Psoas muscle (tissue), 8 donors: Measurements from ENCODE around the gene FAM204A. TPM values are rescaled to one million over a fixed set of nuclear protein-coding genes. Genes with fewer than 3 reads are reported as not detected.

Experiments
- ATAC-seq, 4 donors: fragments of 200-7000 bp; cut with Tn5 transposase; one replicate each; pipeline ENCODE4 v1.9.1; 2020; ENCODE audit warnings: moderate library complexity in 3 of 4, mild to moderate bottlenecking in 2 of 4
- DNase-seq, 2 donors: peaks; one replicate each; pipeline ENCODE4 v3.0.0-alpha.2; 2020
- H3K27ac ChIP-seq: fragments of 200-600 bp; one replicate; pipeline ENCODE4 v1.8.0; 2022
- H3K27me3 ChIP-seq, 3 donors: fragments of 200-600 bp in 1 of 3; one replicate each; pipeline versions ENCODE4 v1.6.1 to v1.8.0; 2013 to 2022; ENCODE audit warnings: low read length in 2 of 3, mild to moderate bottlenecking in 2 of 3, moderate library complexity in 1 of 3; ENCODE audit not compliant: insufficient read depth in 3 of 3
- H3K36me3 ChIP-seq, 2 donors: fragments of 200-600 bp in 1 of 2; one replicate each; pipeline versions ENCODE4 v1.6.1 to v1.8.0; 2013 to 2022; ENCODE audit warnings: low read depth in 1 of 2, mild to moderate bottlenecking in 1 of 2, moderate library complexity in 1 of 2; ENCODE audit not compliant: insufficient read depth in 1 of 2
- H3K4me1 ChIP-seq: fragments of 200-600 bp; one replicate; pipeline ENCODE4 v1.8.0; 2022
- H3K4me3 ChIP-seq: fragments of 200-600 bp; one replicate; pipeline ENCODE4 v1.8.0; 2022; ENCODE audit warnings: mild to moderate bottlenecking
- H3K9me3 ChIP-seq: fragments of 200-600 bp; one replicate; pipeline ENCODE4 v1.8.0; 2022
- WGBS, 3 donors: extraction: QIAGEN DNeasy Blood & Tissue Kit; methylation state at CpG; one replicate each; pipeline versions ENCODE4 v1.1.6 to v1.1.7; 2013; 5-methylcytosine and 5-hydroxymethylcytosine counted together
- intact Hi-C, 2 donors: fragments of 100-400 bp; cut with DNase I; formaldehyde crosslinking; loops; one replicate each; pipeline versions ENCODE4 v1.11.0 to v1.14.2; 2022
- polyA plus RNA-seq, 3 donors: library from polyadenylated mRNA; stranded (reverse); fragments of 200-250 nt; gene quantifications; one replicate each; pipeline ENCODE4 v1.2.3, GENCODE V29; 2013
- total RNA-seq, 4 donors: library from RNA; stranded (reverse); fragmentation: NEBNext Ultra II Directional in 2 of 4; extraction: Animal tissue kit (Norgen Biotek cat#: 25700) in 2 of 4; gene quantifications; one replicate each; pipeline versions ENCODE4 v1.2.1 to v1.2.4, GENCODE V29; 2021 to 2023
- TF ChIP-seq, protein P1 (sequence below): fragments of 200-600 bp; IDR thresholded peaks from one replicate; pipeline ENCODE4 v1.8.0; 2022; ENCODE audit warnings: antibody characterized with exemption
- donor health status: healthy with polysubstance abuse.
- donor health status: DM: no; HTN: no; CAD: no; lungs with moderate emphysema.
- donor health status: Bipolar disorder and iron deficiency.
- donor health status: healthy.
- donor health status: DM: yes; HTN: yes; CAD: no.
- donor health status: DM: no; HTN: no; CAD: no.
- donor health status: DM: no; HTN: no; CAD: no.
- donor health status: DM: yes; HTN: yes; CAD: no.

Gene FAM204A
- total and polyA plus RNA-seq, 7 donors = 30.0 to 127 (median 60.8) TPM

- intact Hi-C loops = no loop called here
- Histone ChIP-seq H3K27me3 (no peaks in the 10 kb centered on the region), H3K36me3 (peaks cover 2 to 64% of the 10 kb centered on the region in 2 donors), H3K4me3 (no peak overlapping the region), H3K4me1 (no peaks in the 10 kb centered on the region), H3K9me3 (no peaks in the 10 kb centered on the region), H3K27ac (no peak overlapping the region)
- no peak for DNase-seq
- ATAC-seq = no peak
- TF ChIP-seq, protein P1, sequence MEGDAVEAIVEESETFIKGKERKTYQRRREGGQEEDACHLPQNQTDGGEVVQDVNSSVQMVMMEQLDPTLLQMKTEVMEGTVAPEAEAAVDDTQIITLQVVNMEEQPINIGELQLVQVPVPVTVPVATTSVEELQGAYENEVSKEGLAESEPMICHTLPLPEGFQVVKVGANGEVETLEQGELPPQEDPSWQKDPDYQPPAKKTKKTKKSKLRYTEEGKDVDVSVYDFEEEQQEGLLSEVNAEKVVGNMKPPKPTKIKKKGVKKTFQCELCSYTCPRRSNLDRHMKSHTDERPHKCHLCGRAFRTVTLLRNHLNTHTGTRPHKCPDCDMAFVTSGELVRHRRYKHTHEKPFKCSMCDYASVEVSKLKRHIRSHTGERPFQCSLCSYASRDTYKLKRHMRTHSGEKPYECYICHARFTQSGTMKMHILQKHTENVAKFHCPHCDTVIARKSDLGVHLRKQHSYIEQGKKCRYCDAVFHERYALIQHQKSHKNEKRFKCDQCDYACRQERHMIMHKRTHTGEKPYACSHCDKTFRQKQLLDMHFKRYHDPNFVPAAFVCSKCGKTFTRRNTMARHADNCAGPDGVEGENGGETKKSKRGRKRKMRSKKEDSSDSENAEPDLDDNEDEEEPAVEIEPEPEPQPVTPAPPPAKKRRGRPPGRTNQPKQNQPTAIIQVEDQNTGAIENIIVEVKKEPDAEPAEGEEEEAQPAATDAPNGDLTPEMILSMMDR = no peak
- 75 to 85% (median 81%) methylated on average over 4 of the region's 4 CpGs for WGBS, 3 donors
These were observed 27.2 kb downstream of the FAM204A start for GRCh38 chr10:118314882-118315281.

DNA sequence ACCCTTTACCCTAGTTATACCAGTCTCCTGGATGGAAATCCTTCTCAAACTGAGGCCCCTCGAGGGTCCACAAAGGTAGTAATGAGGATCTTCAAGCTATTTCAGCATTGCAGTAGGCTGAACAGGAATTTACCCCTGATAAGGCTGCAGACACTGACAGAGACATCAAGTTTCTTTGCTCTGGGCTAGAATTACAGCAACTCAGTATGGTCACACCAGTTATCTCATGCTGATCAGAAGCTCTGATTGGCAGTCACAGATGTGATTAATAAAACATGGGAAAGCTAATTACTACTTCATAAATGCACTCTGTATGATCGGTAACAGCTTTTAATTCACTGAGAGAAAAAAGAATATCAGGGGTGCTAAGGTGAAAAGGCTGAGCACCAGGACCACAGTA, 30.6 kb downstream of the FAM204A start:
- no peaks in the 10 kb centered on the region for H3K9me3 ChIP-seq
- H3K36me3 ChIP-seq = peaks cover 2 to 56% of the 10 kb centered on the region in 2 donors
- H3K4me1 ChIP-seq = peaks cover 16% of the 10 kb centered on the region
- 70 to 73% (median 70%) methylated on average over 2 of the region's 2 CpGs for WGBS, 3 donors
- intact Hi-C loops = no loop called here
- DNase-seq (no peak), ATAC-seq (no peak)
- no peaks in the 10 kb centered on the region for H3K27me3 ChIP-seq
- TF ChIP-seq, protein P1 = no peak
- no peak overlapping the region for H3K27ac ChIP-seq
- H3K4me3 ChIP-seq = no peak overlapping the region

GRCh38 chr10:118310822-118311221, 31.3 kb downstream of the FAM204A start:
- ATAC-seq (no peak), DNase-seq (no peak)
- Histone ChIP-seq H3K4me3 (no peak overlapping the region), H3K4me1 (peaks cover 16% of the 10 kb centered on the region), H3K36me3 (peaks cover 4 to 58% of the 10 kb centered on the region in 2 donors), H3K27me3 (no peaks in the 10 kb centered on the region), H3K9me3 (no peaks in the 10 kb centered on the region), H3K27ac (no peak overlapping the region)
- intact Hi-C loops = no loop called here
- WGBS, 3 donors = 74 to 83% (median 79%) methylated on average over 2 of the region's 2 CpGs
- TF ChIP-seq, protein P1 = no peak

DNA sequence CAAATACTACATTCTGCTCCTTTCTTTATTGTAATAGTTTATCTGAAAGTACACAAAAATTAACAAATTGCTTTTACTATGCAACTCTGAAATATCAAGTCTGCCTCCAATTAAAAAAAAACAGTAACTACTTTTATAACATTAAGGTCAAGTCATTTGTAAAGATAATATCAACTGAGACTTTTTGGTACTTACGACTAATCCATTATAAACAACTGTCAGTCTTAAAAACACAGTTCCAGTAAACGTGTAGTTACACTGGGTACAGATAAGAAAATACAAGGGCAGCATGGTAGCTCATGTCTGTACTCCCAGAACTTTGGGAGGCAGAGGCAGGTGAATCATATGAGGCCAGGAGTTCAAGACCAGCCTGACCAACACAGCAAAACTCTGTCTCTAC, 32.2 kb downstream of the FAM204A start:
- no peak for ATAC-seq
- WGBS, 3 donors = 71 to 79% (median 78%) methylated on average over 2 of the region's 2 CpGs
- Histone ChIP-seq H3K9me3 (no peaks in the 10 kb centered on the region), H3K4me3 (no peak overlapping the region), H3K36me3 (peaks cover 4 to 67% of the 10 kb centered on the region in 2 donors), H3K4me1 (peaks cover 16% of the 10 kb centered on the region), H3K27me3 (no peaks in the 10 kb centered on the region), H3K27ac (no peak overlapping the region)
- DNase-seq = no peak
- intact Hi-C loops = no loop called here
- TF ChIP-seq, protein P1 = no peak

DNA sequence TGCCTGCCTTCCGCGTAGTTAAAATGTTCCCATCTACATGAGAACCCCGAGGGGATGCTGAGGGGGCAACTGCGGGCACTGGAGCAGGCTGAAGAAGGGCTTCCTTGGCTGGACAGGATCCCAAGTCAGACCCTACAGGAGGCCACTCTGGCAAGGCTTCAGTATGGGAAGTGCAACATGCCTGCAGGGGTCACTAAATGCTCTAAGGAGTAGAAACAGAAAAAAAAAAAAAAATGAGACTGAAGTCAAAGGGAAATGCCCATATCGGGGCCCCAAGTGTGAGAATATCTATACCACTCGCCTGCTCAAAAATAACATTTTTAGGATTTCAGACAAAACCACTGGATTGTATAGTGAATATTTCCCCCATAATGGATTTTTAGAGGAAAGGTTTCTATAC, 33.5 kb downstream of the FAM204A start:
- intact Hi-C loops = no loop called here
- TF ChIP-seq, protein P1 = no peak
- H3K27ac ChIP-seq = no peak overlapping the region

More for the DNA sequence above, 33.5 kb downstream of the FAM204A start:
- no peak for DNase-seq
- Histone ChIP-seq H3K4me3 (no peak overlapping the region), H3K4me1 (peaks cover 16% of the 10 kb centered on the region), H3K9me3 (no peaks in the 10 kb centered on the region), H3K27me3 (no peaks in the 10 kb centered on the region), H3K36me3 (peaks cover 4 to 65% of the 10 kb centered on the region in 2 donors)
- no peak for ATAC-seq
- 90 to 93% (median 92%) methylated on average over 6 of the region's 6 CpGs for WGBS, 3 donors
